ENCODE results near the gene NPM1. TPM values are rescaled to one million over a fixed set of nuclear protein-coding genes. Genes with fewer than 3 reads are reported as not detected.
A peak's percentile ranks its signal among the peaks of the same experiment; 100 is the strongest.
"Not testable (repeated sequence)": the region's sequence is repeated elsewhere in the genome, so short reads cannot be mapped to it uniquely, and the experiment has no call there.

The NPM1 gene, protein sequence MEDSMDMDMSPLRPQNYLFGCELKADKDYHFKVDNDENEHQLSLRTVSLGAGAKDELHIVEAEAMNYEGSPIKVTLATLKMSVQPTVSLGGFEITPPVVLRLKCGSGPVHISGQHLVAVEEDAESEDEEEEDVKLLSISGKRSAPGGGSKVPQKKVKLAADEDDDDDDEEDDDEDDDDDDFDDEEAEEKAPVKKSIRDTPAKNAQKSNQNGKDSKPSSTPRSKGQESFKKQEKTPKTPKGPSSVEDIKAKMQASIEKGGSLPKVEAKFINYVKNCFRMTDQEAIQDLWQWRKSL
- total RNA-seq, result 1,000 to 10,000 TPM in 1 of 2 experiments, 100 to 1,000 TPM in 1; 993 to 1,002 TPM

GRCh38 chr5:171387345-171387969, at the start of gene NPM1:
NPM1 (plus strand) TSS chr5:171387849; CDS start chr5:171387949, 100 bp downstream.
- POLR2A ChIA-PET, result interaction anchor here (0.6 to 1.5 kb wide), 7 partner anchors 18 to 799 kb away, joined by 3 to 7 read pairs (median 3); partner anchors contain the start of gene FBXW11
- Mint-ChIP-seq H3K27ac (peak within 1 kb of the TSS; percentile 99), H3K4me3 (peak within 1 kb of the TSS; percentile 96), H3K36me3 (peaks cover 31% of the 10 kb centered on the region), H3K27me3 (no peaks in the 10 kb centered on the region), H3K9me3 (no peaks in the 10 kb centered on the region), H3K4me1 (peaks cover 35% of the 10 kb centered on the region)
- peak; percentile 95 for DNase-seq
- peak; percentile 91 for ATAC-seq (ENCODE audit: low read depth)

GRCh38 chr5:171340042-171340441, 47.6 kb upstream of the NPM1 start:
- Mint-ChIP-seq H3K9me3 (no peaks in the 10 kb centered on the region), H3K27me3 (peaks cover 42% of the 10 kb centered on the region), H3K27ac (no peak overlapping the region), H3K4me3 (no peak overlapping the region), H3K36me3 (no peaks in the 10 kb centered on the region), H3K4me1 (peaks cover 10% of the 10 kb centered on the region)
- POLR2A ChIA-PET, result interaction anchor here (0.7 kb wide), 1 partner anchor 10 kb away, joined by 4 read pairs; no protein-coding TSS in a partner anchor
- ATAC-seq (ENCODE audit: low read depth), result no peak
- DNase-seq, result no peak

DNA sequence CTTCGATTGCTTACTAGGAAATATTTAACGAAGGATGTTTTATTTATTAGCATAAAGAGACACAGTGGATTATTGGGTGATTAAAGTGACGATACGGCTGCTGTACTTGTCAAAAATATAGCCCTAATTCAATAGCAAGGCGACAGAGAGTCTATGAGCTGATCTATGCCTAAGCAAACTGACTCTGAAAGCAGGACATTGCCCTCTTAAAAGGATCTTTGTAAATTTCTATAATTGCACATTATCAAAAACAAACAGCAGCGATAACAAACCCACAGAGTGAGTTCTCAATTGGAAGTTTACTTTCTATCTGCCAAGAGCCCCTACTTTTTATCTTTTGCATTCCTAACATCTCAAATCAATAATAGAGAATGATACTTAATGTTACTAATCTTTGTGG, 47.2 kb upstream of the NPM1 start:
- Mint-ChIP-seq H3K4me1 (peaks cover 10% of the 10 kb centered on the region), H3K27me3 (peaks cover 38% of the 10 kb centered on the region), H3K27ac (no peak overlapping the region), H3K9me3 (no peaks in the 10 kb centered on the region), H3K36me3 (no peaks in the 10 kb centered on the region), H3K4me3 (no peak overlapping the region)
- POLR2A ChIA-PET, result interaction anchor here (0.7 kb wide), 1 partner anchor 10 kb away, joined by 4 read pairs; no protein-coding TSS in a partner anchor
- DNase-seq (no peak), ATAC-seq (ENCODE audit: low read depth) (no peak)

DNA sequence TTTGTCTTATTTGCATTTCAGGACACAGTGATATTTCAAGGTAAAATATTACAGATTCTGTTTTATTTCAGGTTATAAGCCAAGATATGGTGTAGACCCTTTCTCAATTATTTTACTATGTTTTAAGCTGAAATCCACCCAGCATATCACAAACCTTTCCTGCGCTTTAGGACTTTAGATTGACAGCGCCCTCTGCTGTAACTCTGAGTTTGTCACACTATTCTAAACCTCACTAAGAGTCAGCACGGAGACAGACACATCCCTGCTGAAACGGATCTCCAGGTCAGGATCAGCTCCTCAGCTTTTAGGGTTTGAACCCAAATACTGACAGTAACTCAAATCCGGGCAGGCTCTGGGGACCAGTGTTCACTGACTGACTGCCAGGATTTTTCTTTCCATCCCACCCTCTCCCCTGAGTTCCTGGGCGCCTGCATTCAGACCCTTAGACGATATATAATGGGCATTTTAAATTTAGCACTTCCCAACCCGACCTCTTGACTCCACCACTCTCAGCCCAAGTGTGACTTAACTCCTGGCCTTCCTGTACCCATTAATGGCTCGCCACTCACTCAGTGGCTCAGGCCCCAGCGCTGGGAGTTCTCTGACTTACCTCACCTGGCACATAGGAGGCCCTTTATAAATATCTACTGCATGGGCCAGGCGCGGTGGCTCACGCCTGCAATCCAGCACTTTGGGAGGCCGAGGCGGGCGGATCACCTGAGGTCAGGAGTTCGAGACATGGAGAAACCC, 45.1 kb upstream of the NPM1 start:
- Mint-ChIP-seq H3K4me3 (no peak overlapping the region), H3K27me3 (peaks cover 21% of the 10 kb centered on the region), H3K4me1 (no peaks in the 10 kb centered on the region), H3K27ac (no peak overlapping the region), H3K9me3 (no peaks in the 10 kb centered on the region), H3K36me3 (no peaks in the 10 kb centered on the region)
- ATAC-seq (ENCODE audit: low read depth), result peak; percentile 73
- no peak for DNase-seq
- POLR2A ChIA-PET, result interaction anchor here (0.7 kb wide), 1 partner anchor 170 kb away, joined by 4 read pairs; no protein-coding TSS in a partner anchor

- H3K27ac Mint-ChIP-seq, result no peak overlapping the region
- no peak for ATAC-seq (ENCODE audit: low read depth)
- no peak for DNase-seq
- POLR2A ChIA-PET, result no interaction called here
- no peak overlapping the region for H3K4me3 Mint-ChIP-seq
- no peaks in the 10 kb centered on the region for H3K9me3 Mint-ChIP-seq
- no peaks in the 10 kb centered on the region for H3K4me1 Mint-ChIP-seq
- no peaks in the 10 kb centered on the region for H3K36me3 Mint-ChIP-seq
- peaks cover 12% of the 10 kb centered on the region for H3K27me3 Mint-ChIP-seq
Measured at GRCh38 chr5:171344936-171345608, 42.6 kb upstream of the NPM1 start.

GRCh38 chr5:171351536-171352073, 36.0 kb upstream of the NPM1 start:
- Mint-ChIP-seq H3K9me3 (no peaks in the 10 kb centered on the region), H3K4me3 (no peak overlapping the region), H3K27me3 (peaks cover 8% of the 10 kb centered on the region), H3K4me1 (peaks cover 11% of the 10 kb centered on the region), H3K27ac (no peak overlapping the region), H3K36me3 (no peaks in the 10 kb centered on the region)
- POLR2A ChIA-PET, result interaction anchor here (1.2 kb wide), 1 partner anchor 28 kb away, joined by 3 read pairs; no protein-coding TSS in a partner anchor
- ATAC-seq (ENCODE audit: low read depth), result no peak
- DNase-seq, result no peak

- Mint-ChIP-seq H3K9me3 (no peaks in the 10 kb centered on the region), H3K36me3 (no peaks in the 10 kb centered on the region), H3K27ac (no peak overlapping the region), H3K4me3 (peak overlapping the region; percentile 5), H3K4me1 (peaks cover 11% of the 10 kb centered on the region), H3K27me3 (peaks cover 8% of the 10 kb centered on the region)
- POLR2A ChIA-PET, result no interaction called here
- ATAC-seq (ENCODE audit: low read depth), result peak; percentile 58
- DNase-seq, result no peak
Measured at GRCh38 chr5:171355302-171355724, 32.3 kb upstream of the NPM1 start.

- H3K27me3 Mint-ChIP-seq, result no peaks in the 10 kb centered on the region
- H3K4me3 Mint-ChIP-seq, result no peak overlapping the region
- peaks cover 11% of the 10 kb centered on the region for H3K4me1 Mint-ChIP-seq
Measured at GRCh38 chr5:171357843-171358242, 29.8 kb upstream of the NPM1 start.

DNA sequence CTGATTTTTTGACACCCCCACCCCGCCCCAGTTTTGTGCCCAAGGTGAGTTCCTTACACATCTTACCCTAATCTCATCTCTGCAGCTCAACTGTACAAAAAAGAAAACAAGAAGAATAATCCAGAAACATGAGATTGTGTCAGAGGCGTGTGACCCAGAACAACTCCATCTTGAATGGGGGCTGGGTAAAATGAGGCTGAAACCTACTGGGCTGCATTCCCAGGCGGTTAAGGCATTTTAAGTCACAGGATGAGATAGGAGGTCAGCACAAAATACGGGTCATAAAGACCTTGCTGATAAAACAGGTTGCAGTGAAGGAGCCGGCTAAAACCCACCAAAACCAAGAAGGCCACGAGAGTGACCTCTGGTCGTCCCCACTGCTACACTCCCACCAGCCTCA, 26.5 kb upstream of the NPM1 start:
- H3K4me3 Mint-ChIP-seq; DNase-seq; H3K9me3 Mint-ChIP-seq; H3K4me1 Mint-ChIP-seq; POLR2A ChIA-PET; H3K36me3 Mint-ChIP-seq; H3K27ac Mint-ChIP-seq; ATAC-seq (ENCODE audit: low read depth): not testable (repeated sequence)
- H3K27me3 Mint-ChIP-seq, result peaks cover 12% of the 10 kb centered on the region

More at GRCh38 chr5:171357843-171358242, 29.8 kb upstream of the NPM1 start:
- DNase-seq (no peak), ATAC-seq (ENCODE audit: low read depth) (no peak)
- POLR2A ChIA-PET, result no interaction called here
- Mint-ChIP-seq H3K9me3 (no peaks in the 10 kb centered on the region), H3K27ac (no peak overlapping the region), H3K36me3 (no peaks in the 10 kb centered on the region)

DNA sequence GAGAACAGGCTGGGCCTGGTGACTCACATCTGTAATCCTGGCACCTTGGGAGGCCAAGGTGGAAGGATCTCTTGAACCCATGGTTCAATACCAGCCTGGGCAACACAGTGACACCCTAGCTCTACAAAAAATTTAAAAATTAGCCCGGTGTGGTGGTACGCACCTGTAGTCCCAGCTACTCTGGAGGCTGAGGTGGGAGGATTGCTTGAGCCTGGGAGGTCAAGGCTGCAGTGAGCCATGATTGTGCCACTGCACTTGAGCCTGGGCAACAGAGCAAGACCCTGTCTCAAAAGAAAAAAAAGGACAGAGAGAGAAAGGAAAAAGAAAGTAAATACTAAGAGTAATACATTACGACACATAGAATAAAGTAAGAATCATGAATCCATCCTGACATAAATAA, 24.4 kb upstream of the NPM1 start:
- POLR2A ChIA-PET; H3K4me1 Mint-ChIP-seq; H3K4me3 Mint-ChIP-seq; H3K27ac Mint-ChIP-seq; H3K9me3 Mint-ChIP-seq; ATAC-seq (ENCODE audit: low read depth); H3K36me3 Mint-ChIP-seq; DNase-seq: not testable (repeated sequence)
- peaks cover 12% of the 10 kb centered on the region for H3K27me3 Mint-ChIP-seq

- Mint-ChIP-seq H3K36me3 (no peaks in the 10 kb centered on the region), H3K27ac (no peak overlapping the region), H3K27me3 (peaks cover 15% of the 10 kb centered on the region), H3K9me3 (no peaks in the 10 kb centered on the region), H3K4me3 (no peak overlapping the region), H3K4me1 (peaks cover 1% of the 10 kb centered on the region)
- DNase-seq, result no peak
- no peak for ATAC-seq (ENCODE audit: low read depth)
- POLR2A ChIA-PET, result no interaction called here
Measured at GRCh38 chr5:171363846-171364245, 23.8 kb upstream of the NPM1 start.

- no peak overlapping the region for H3K27ac Mint-ChIP-seq
- H3K4me1 Mint-ChIP-seq, result peaks cover 1% of the 10 kb centered on the region
- POLR2A ChIA-PET, result no interaction called here
- no peaks in the 10 kb centered on the region for H3K9me3 Mint-ChIP-seq
- peaks cover 16% of the 10 kb centered on the region for H3K27me3 Mint-ChIP-seq
- no peak overlapping the region for H3K4me3 Mint-ChIP-seq
- DNase-seq, result no peak
- H3K36me3 Mint-ChIP-seq, result no peaks in the 10 kb centered on the region
- no peak for ATAC-seq (ENCODE audit: low read depth)
Measured at GRCh38 chr5:171365351-171365750, 22.3 kb upstream of the NPM1 start.

DNA sequence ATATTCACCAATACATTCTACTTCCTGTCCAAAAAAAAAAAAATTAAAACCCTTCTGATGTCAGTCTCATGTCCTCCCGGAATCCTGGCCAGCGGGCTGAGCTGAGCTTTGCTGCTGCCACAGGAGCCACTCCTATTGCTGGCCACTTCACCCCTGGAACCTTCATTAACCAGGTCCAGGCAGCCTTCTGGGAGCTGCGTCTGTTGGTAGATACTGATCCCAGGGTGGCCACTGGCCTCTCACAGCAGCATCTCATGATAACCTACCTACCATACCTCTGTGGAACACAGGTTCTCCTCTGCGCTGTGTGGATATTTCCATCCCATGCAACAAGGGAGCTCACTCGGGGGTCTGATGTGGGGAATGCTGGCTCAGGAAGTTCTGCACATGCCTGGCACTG, 21.0 kb upstream of the NPM1 start:
- Mint-ChIP-seq H3K9me3 (no peaks in the 10 kb centered on the region), H3K36me3 (no peaks in the 10 kb centered on the region), H3K4me1 (peaks cover 1% of the 10 kb centered on the region), H3K27me3 (peaks cover 16% of the 10 kb centered on the region), H3K4me3 (no peak overlapping the region), H3K27ac (peak overlapping the region; percentile 45)
- no peak for DNase-seq
- ATAC-seq (ENCODE audit: low read depth), result no peak
- POLR2A ChIA-PET, result no interaction called here
